ENCODE results near the gene CFAP43. TPM values are rescaled to one million over a fixed set of nuclear protein-coding genes. Genes with fewer than 3 reads are reported as not detected.

Gene CFAP43
- total and polyA plus RNA-seq, 2 of the 8 experiments (the other 6 are each of a cell fraction or from before 2014, with no cell fraction given), result 0.11 to 0.27 TPM

DNA sequence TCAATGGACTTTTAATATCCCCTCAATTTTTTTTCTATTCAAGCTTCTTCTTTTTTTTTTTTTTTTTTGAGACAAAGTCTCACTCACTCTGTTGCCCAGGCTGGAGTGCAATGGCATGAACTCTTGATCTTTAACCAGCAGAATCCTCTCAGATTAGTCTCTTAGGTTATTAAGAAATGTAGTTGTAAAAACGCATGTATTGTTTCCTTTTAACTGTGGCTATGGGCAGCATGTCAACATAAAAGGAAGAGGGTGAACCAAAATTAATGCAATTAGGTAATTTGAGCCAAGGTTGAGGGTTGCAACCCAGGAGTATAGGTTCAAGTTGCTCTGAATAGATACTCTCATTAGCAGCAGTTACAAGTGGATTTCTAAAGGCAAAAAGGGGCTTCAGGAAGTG is 18.2 kb upstream of the CFAP43 start:
- CTCF ChIA-PET (ENCODE audit: partially characterized antibody), result interaction anchor here (0.5 to 3.1 kb wide), 5 partner anchors 10 to 250 kb away, joined by 3 to 9 read pairs (median 3); no protein-coding TSS in a partner anchor
- TF ChIP-seq TAF1 (IDR thresholded peaks at IDR 0.05; ENCODE audit: low read depth, low read length) (no peak), RAD21 (IDR thresholded peaks at IDR 0.05 in 1 of 2, conservative IDR thresholded peaks at IDR 0.05 in 1 of 2; ENCODE audit: low read depth in 2 of 2, low read length in 2 of 2) (no peak), POLR2AphosphoS5 (IDR thresholded peaks at IDR 0.05; ENCODE audit: low read depth, low read length) (no peak), SP1 (IDR thresholded peaks at IDR 0.05; ENCODE audit: low read depth, low read length) (no peak), SUZ12 (IDR thresholded peaks at IDR 0.05; ENCODE audit: low read length) (no peak), HDAC6 (IDR thresholded peaks at IDR 0.05; ENCODE audit: low read depth, low read length) (no peak), JUN (IDR thresholded peaks at IDR 0.05; ENCODE audit: low read depth, low read length) (no peak), TAF7 (optimal IDR thresholded peaks at IDR 0.05; ENCODE audit: borderline replicate concordance, low read depth, low read length) (no peak), YY1 (IDR thresholded peaks at IDR 0.05; ENCODE audit: low read depth, low read length) (no peak)
- TF ChIP-seq, protein P1, sequence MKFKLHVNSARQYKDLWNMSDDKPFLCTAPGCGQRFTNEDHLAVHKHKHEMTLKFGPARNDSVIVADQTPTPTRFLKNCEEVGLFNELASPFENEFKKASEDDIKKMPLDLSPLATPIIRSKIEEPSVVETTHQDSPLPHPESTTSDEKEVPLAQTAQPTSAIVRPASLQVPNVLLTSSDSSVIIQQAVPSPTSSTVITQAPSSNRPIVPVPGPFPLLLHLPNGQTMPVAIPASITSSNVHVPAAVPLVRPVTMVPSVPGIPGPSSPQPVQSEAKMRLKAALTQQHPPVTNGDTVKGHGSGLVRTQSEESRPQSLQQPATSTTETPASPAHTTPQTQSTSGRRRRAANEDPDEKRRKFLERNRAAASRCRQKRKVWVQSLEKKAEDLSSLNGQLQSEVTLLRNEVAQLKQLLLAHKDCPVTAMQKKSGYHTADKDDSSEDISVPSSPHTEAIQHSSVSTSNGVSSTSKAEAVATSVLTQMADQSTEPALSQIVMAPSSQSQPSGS (IDR thresholded peaks at IDR 0.05; ENCODE audit: low read length), result no peak
- TF ChIP-seq, protein P2, sequence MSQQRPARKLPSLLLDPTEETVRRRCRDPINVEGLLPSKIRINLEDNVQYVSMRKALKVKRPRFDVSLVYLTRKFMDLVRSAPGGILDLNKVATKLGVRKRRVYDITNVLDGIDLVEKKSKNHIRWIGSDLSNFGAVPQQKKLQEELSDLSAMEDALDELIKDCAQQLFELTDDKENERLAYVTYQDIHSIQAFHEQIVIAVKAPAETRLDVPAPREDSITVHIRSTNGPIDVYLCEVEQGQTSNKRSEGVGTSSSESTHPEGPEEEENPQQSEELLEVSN (IDR thresholded peaks at IDR 0.05), result no peak

More for the DNA sequence above, 18.2 kb upstream of the CFAP43 start:
- Histone ChIP-seq H3K79me2 (ENCODE audit: control insufficient read depth in 1 of 2, insufficient read depth in 2 of 2, low read length in 2 of 2) (no peaks in the 10 kb centered on the region), H4K91ac (replicated peaks; ENCODE audit: insufficient read length, low read length) (no peak overlapping the region), H2AFZ (ENCODE audit: low read length) (no peak overlapping the region), H2AK5ac (ENCODE audit: low read depth, low read length) (no peak overlapping the region), H4K8ac (ENCODE audit: extremely low read depth, insufficient read depth, low read length) (no peak overlapping the region), H3K23me2 (ENCODE audit: low read depth, low read length) (peaks cover 9% of the 10 kb centered on the region), H2BK120ac (replicated peaks; ENCODE audit: low read depth, low read length) (no peak overlapping the region), H3K27ac (ENCODE audit: low read depth, low read length) (no peak overlapping the region), H3K27me3 (replicated peaks in 1 of 4; ENCODE audit: control insufficient read depth in 3 of 4, extremely low read depth in 1 of 4, insufficient read depth in 3 of 4, low read length in 3 of 4) (peaks cover 0 to 9% (median 5%) of the 10 kb centered on the region in 4 experiments; a peak in 5 of 7 replicates), H4K20me1 (replicated peaks in 1 of 2; ENCODE audit: control insufficient read depth in 1 of 2, insufficient read depth in 2 of 2, low read length in 2 of 2) (no peaks in the 10 kb centered on the region), H2BK5ac (ENCODE audit: low read depth, low read length) (no peak overlapping the region), H4K5ac (ENCODE audit: insufficient read length, low read depth, low read length) (no peak overlapping the region), H3K14ac (ENCODE audit: insufficient read length) (no peak overlapping the region), H3K18ac (ENCODE audit: extremely low read depth, low read length) (no peak overlapping the region), H3K56ac (replicated peaks; ENCODE audit: insufficient read length, low read depth, low read length) (no peak overlapping the region), H3K36me3 (ENCODE audit: control insufficient read depth in 2 of 4, insufficient read depth in 4 of 4, low read length in 3 of 4) (no peaks in the 10 kb centered on the region), H2BK12ac (ENCODE audit: low read depth, low read length) (no peak overlapping the region), H3K4me1 (replicated peaks in 1 of 4; ENCODE audit: control insufficient read depth in 3 of 4, insufficient read depth in 4 of 4, low read length in 3 of 4) (peaks cover 5 to 22% (median 18%) of the 10 kb centered on the region in 4 experiments), H3K9ac (replicated peaks in 1 of 4; ENCODE audit: extremely low read depth in 1 of 4, low read depth in 3 of 4, low read length in 3 of 4) (no peak overlapping the region), H3K4me3 (ENCODE audit: extremely low read depth in 1 of 4, insufficient read depth in 2 of 4, low read depth in 3 of 4, low read length in 4 of 4) (no peak overlapping the region), H3K79me1 (ENCODE audit: low read depth, low read length) (no peaks in the 10 kb centered on the region), H3K23ac (ENCODE audit: insufficient read length) (no peak overlapping the region), H3K4me2 (ENCODE audit: insufficient read depth in 1 of 2, low read depth in 2 of 2, low read length in 2 of 2) (no peak overlapping the region), H3K9me3 (ENCODE audit: insufficient read depth in 2 of 2, low read depth in 1 of 2, low read length in 1 of 2) (0 out of 4 replicates have a peak, but pooled peaks cover 0 to 5% of the 10 kb centered on the region in 2 experiments), H2BK15ac (ENCODE audit: low read length) (no peak overlapping the region), H3K4ac (replicated peaks; ENCODE audit: insufficient read length, low read depth, low read length) (no peak overlapping the region), H2BK20ac (ENCODE audit: low read length) (no peak overlapping the region)
- POLR2A ChIA-PET (ENCODE audit: partially characterized antibody), result interaction anchor here (1.3 kb wide), 1 partner anchor 9 kb away, joined by 4 read pairs; no protein-coding TSS in a partner anchor
- 27% methylated on average over 1 of the region's 1 CpG; no CpG with 5 or more reads in 1 of the 2 experiments for WGBS, 2 experiments (ENCODE audit: extremely low coverage in 1 of 2, insufficient coverage in 1 of 2, insufficient read length in 1 of 2, insufficient replicate concordance in 2 of 2, low coverage in 1 of 2, low lambda C conversion rate in 2 of 2, missing lambda C conversion rate in 1 of 2)
- FAIRE-seq (no peak), DNase-seq (ENCODE audit: low read depth in 1 of 2, low spot score in 2 of 2) (no peak)

Data from H1 (cell line).